ENCODE measurements around the gene PHOX2A.
A peak's percentile ranks its signal among the peaks of the same experiment; 100 is the strongest.

Gene PHOX2A

DNA sequence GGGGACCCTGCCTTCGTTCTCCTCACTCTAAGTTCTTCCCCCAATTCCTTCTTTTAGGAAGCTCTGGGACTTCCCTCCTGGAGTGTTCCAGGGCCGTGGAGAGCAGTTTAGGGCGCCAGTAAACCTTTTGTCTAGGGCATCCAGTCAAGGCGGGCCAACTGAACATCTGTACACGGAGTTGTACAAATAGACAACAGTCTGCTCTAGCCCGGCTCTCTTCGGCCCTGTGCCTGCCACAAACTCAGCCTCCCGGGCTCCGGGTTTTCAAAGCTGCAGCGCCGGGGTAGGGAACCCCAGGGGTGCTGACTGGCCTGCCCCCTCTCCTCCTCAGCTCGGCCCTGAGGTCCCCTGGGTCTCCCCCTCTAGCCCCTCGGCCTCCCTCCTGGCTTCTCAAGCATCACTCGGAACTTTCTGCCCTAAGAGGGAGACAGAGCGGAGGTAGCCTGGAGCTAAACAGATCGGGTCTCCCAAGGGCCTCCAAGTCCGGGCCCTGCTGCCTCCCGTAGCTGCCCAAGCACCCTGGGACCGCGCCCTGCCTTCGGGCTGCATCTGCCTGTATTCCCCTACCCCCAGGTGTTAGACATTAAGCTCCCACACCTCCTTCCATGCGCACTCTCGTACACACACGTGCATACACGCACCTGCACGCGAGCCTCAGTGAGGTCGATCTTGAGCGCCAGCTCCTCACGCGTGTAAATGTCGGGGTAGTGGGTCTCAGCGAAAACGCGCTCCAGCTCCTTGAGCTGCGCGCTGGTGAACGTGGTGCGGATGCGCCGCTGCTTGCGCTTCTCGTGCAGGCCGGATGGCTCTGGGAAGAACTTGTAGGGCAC lies 3.3 kb downstream of the PHOX2A start:
- H3K27me3 Mint-ChIP-seq: peaks cover 48% of the 10 kb centered on the region
- H3K27ac Mint-ChIP-seq: peak overlapping the region; percentile 81
- peak overlapping the region; percentile 69 for H3K4me3 Mint-ChIP-seq
- peaks cover 30% of the 10 kb centered on the region for H3K4me1 Mint-ChIP-seq (ENCODE audit: low read depth)
- no peaks in the 10 kb centered on the region for H3K36me3 Mint-ChIP-seq (ENCODE audit: low read depth)
- H3K9me3 Mint-ChIP-seq: no peaks in the 10 kb centered on the region

DNA sequence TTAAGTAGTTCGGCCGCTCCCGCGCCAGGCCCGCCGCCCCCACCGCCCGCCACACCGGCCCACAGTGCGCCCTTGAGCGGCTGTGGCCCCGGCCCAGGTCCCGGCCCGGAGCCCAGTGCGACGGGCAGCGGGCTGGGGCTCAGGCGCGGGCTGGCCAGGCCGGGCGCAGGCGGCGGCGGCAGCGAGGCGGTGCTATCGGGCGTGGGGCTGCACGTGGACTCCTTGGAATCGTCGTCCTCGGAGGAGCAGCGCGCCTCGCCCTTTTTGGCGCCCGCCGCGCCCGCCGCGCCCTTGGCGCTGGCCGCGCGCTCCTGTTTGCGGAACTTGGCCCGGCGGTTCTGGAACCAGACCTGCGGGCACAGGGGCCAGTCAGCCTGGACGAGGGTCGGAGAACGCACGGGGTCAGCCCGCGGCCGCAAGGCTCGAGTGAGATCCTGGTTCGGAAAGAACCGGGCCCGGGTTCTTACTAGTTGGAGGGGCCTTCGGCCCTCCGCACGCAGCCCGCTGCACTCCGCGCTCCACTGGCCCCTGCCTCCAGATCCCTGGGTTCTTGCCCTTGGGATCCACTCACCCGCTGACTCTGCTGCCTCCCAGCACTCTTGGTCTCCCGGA lies 4.0 kb downstream of the PHOX2A start:
- H3K4me3 Mint-ChIP-seq: peak overlapping the region; percentile 69
- no peaks in the 10 kb centered on the region for H3K9me3 Mint-ChIP-seq
- no peak overlapping the region for H3K27ac Mint-ChIP-seq
- H3K4me1 Mint-ChIP-seq (ENCODE audit: low read depth): peaks cover 30% of the 10 kb centered on the region
- no peaks in the 10 kb centered on the region for H3K36me3 Mint-ChIP-seq (ENCODE audit: low read depth)
- H3K27me3 Mint-ChIP-seq: peaks cover 48% of the 10 kb centered on the region

DNA sequence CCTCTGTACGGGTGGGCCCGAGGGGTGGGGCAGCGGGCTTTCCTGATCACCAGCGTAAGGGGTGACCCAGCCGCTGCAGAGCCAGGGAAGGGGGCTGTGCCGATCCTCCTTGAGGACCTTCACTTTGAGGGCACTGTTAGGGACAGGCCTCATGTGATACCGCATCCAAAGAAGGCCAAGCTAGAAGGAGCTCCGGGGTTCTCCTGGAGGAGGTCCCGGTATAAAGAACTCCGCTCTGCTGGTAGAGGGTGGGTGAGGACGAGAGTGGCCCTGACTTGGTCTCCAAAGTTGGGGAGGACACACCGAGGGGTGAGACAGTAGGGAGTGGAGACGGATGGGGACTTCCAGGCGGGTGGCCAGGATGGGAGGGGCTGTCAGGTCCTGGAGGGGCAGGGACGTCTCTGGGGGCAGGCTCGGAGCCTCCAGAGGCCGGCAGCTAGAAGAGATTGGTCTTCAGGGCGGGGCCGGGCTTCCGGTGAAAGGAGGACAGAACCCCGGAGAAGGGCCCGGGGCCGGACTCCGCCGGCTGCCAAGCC lies 4.6 kb downstream of the PHOX2A start:
- no peaks in the 10 kb centered on the region for H3K9me3 Mint-ChIP-seq
- peaks cover 27% of the 10 kb centered on the region for H3K4me1 Mint-ChIP-seq (ENCODE audit: low read depth)
- peak overlapping the region; percentile 48 for H3K4me3 Mint-ChIP-seq
- H3K36me3 Mint-ChIP-seq (ENCODE audit: low read depth): peaks cover 2% of the 10 kb centered on the region
- H3K27me3 Mint-ChIP-seq: peaks cover 42% of the 10 kb centered on the region
- H3K27ac Mint-ChIP-seq: no peak overlapping the region

DNA sequence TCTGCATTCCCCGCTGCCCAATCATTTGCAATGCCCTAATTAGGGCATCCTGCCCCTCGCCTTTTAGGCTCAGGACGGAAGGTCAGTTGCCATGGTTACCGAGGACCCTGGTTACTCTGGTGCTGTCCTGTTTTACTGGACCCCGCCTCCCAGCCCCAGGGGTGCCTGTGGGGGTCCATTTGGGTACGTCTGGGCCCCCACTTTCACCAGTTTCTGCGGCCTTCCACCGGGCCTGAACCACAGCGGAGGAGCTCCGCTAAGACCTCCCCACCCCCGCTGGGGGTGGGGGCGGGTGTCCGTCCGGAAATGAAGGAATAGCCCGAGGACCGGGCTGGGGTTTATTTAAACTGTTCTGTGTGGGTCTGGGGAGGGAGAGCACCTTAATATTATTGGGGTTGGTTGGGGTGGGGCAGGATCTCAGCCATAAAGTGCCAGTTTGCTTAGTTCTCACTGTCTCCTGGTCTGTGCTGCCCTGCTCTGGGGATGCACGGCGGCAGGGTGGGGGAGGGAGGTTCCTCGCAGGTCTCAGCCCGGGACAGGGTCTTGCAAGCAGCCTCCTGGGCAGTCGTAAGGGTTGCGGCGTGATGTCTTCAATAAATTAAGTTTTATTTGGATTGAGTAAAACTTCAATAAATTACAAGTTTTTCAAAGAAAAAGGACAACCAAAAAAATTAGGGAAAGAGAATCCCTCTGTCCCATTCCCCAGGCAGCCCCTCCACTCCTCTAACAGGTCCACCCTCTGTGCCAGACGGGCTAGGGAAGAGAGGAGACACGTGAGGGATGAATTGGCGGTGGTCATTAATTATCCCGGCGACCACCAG lies 5.3 kb downstream of the PHOX2A start:
- Mint-ChIP-seq H3K4me1 (ENCODE audit: low read depth) (peaks cover 31% of the 10 kb centered on the region), H3K4me3 (no peak overlapping the region), H3K9me3 (no peaks in the 10 kb centered on the region), H3K36me3 (ENCODE audit: low read depth) (peaks cover 6% of the 10 kb centered on the region), H3K27me3 (peaks cover 41% of the 10 kb centered on the region), H3K27ac (no peak overlapping the region)

DNA sequence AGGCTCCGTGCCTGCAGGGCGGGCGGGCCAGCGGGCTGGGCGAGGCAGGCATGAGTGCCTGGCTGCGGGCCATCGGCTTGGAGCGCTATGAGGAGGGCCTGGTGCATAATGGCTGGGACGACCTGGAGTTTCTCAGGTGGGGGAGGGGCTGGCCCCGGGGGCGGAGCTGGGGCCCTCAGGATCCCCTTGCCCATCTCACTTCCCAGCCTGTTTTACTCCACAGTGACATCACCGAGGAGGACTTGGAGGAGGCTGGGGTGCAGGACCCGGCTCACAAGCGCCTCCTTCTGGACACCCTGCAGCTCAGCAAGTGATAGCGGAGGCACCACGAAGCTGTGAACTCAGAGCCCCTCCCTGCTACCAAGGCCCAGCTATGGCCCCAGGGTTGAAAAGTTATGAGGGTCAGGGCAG lies 5.9 kb downstream of the PHOX2A start:
- Mint-ChIP-seq H3K4me3 (no peak overlapping the region), H3K9me3 (no peaks in the 10 kb centered on the region), H3K36me3 (ENCODE audit: low read depth) (peaks cover 10% of the 10 kb centered on the region), H3K4me1 (ENCODE audit: low read depth) (peaks cover 26% of the 10 kb centered on the region), H3K27ac (no peak overlapping the region), H3K27me3 (peaks cover 36% of the 10 kb centered on the region)

DNA sequence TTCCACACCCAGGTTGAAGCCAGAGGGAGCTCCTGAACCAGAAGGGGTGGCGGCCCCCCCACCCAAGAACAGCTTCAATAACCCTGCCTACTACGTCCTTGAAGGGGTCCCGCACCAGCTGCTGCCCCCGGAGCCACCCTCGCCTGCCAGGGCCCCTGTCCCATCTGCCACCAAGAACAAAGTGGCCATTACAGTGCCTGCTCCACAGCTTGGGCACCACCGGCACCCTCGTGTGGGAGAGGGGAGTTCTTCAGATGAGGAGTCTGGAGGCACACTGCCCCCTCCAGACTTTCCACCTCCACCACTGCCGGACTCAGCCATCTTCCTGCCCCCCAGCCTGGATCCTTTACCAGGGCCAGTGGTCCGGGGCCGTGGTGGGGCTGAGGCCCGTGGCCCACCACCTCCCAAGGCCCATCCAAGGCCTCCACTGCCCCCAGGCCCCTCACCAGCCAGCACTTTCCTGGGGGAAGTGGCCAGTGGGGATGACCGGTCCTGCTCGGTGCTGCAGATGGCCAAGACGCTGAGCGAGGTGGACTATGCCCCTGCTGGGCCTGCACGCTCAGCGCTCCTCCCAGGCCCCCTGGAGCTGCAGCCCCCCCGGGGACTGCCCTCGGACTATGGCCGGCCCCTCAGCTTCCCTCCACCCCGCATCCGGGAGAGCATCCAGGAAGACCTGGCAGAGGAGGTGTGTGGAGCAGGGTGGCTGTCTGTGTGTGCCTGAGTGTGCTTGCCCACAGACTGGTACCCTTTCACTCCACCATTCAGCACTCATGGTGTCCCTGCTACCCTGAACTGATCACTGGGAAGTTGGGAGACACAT lies 6.7 kb downstream of the PHOX2A start:
- Mint-ChIP-seq H3K36me3 (ENCODE audit: low read depth) (peaks cover 16% of the 10 kb centered on the region), H3K4me3 (no peak overlapping the region), H3K27me3 (peaks cover 28% of the 10 kb centered on the region), H3K4me1 (ENCODE audit: low read depth) (peaks cover 24% of the 10 kb centered on the region), H3K27ac (no peak overlapping the region), H3K9me3 (no peaks in the 10 kb centered on the region)

DNA sequence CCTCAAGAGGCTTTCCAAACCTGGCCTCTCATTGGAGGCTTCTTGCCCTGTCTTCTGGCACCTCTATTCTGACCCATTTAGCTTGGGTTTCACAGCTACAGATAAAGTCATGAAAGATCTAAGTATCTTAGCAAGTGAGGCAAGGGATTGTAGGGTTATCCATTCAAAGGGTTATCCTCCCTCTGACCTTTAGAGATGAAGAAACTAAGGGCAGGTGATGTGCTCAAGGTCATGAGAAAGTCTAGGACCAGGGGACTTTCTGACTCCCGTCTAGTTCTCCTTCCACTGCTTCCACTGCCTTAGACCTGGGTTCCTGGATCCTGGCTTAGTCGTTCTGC lies 7.2 kb downstream of the PHOX2A start:
- no peaks in the 10 kb centered on the region for H3K9me3 Mint-ChIP-seq
- H3K27ac Mint-ChIP-seq: no peak overlapping the region
- peaks cover 18% of the 10 kb centered on the region for H3K36me3 Mint-ChIP-seq (ENCODE audit: low read depth)
- peaks cover 23% of the 10 kb centered on the region for H3K27me3 Mint-ChIP-seq
- peaks cover 24% of the 10 kb centered on the region for H3K4me1 Mint-ChIP-seq (ENCODE audit: low read depth)
- no peak overlapping the region for H3K4me3 Mint-ChIP-seq

DNA sequence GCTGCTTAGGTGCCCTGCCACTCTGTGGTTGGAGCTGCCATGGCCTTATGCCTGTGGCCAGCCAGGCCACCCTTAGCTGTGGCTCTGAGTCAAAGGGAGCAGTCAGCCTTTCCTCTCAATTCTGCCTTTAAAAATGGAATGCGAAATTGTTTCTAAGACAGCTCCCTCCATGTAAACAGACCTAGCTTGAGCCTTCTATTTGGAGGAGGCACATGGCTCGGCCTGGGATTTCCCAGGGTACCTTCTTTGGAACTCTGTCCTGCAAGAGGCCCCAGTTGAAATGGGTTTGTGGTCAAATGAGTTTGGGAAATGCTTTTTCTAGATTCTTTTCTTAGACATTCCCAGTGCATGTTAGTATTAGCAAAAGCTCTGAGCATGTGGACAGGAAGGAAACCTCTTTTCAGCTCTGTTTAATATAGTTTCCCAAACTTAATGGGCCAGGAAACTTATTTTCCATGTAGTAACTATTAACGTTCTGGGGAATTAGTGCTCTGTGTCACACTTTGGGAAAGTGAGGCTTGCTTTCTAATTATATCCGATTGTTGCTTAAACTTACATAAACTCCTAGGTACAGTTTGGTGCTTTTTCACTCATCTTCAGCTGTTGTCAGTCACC lies 7.8 kb downstream of the PHOX2A start:
- Mint-ChIP-seq H3K9me3 (no peaks in the 10 kb centered on the region), H3K27ac (no peak overlapping the region), H3K36me3 (ENCODE audit: low read depth) (peaks cover 23% of the 10 kb centered on the region), H3K4me3 (no peak overlapping the region), H3K4me1 (ENCODE audit: low read depth) (peaks cover 24% of the 10 kb centered on the region), H3K27me3 (peaks cover 19% of the 10 kb centered on the region)

DNA sequence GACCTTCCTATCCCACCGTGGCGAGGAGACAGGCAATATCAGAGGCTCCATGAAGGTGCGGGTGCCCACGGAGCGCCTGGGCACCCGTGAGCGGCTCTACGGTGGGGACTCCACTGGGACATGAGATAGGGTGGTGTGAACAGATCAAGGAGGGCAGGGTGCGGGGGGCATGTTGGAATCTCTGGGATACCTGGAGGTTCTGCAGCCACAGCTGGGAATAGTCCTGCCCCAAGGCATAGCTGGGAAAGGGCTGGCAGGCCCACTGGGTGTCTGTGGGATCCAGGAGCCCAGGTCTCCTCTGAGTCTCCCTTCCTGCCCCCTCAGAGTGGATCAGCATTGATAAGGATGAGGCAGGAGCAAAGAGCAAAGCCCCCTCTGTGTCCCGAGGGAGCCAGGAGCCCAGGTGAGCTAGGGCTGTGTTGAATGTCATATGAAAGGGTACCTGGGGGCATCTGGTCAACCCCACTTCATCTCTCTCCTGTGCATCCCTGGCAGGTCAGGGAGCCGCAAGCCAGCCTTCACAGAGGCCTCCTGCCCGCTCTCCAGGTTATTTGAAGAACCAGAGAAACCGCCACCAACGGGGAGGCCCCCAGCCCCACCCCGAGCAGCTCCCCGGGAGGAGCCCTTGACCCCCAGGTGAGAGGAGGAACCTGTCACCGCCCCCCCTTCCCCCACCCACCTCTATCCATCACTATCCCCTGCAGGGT lies 8.5 kb downstream of the PHOX2A start:
- Mint-ChIP-seq H3K9me3 (no peaks in the 10 kb centered on the region), H3K4me1 (ENCODE audit: low read depth) (peaks cover 19% of the 10 kb centered on the region), H3K4me3 (no peak overlapping the region), H3K27me3 (peaks cover 12% of the 10 kb centered on the region), H3K36me3 (ENCODE audit: low read depth) (peaks cover 24% of the 10 kb centered on the region), H3K27ac (no peak overlapping the region)

DNA sequence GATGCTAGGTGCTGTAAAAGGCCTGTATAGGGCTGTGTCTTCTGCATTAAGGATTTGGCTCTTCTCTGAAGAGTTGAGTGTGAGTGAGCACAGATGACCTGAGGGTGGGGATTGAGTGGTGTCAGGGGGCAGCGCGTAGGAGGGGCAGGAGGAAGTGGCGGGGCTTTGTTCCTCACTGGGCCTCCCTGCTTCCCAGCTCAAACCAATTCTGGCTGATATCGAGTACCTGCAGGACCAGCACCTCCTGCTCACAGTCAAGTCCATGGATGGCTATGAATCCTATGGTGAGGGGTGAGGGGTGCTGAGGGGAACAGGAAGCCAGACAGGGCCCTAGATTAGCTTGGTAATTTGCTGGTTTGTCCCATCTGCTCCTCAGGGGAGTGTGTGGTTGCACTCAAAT lies 9.1 kb downstream of the PHOX2A start:
- Mint-ChIP-seq H3K4me1 (ENCODE audit: low read depth) (peaks cover 14% of the 10 kb centered on the region), H3K4me3 (no peak overlapping the region), H3K36me3 (ENCODE audit: low read depth) (peaks cover 24% of the 10 kb centered on the region), H3K9me3 (no peaks in the 10 kb centered on the region), H3K27ac (no peak overlapping the region), H3K27me3 (peaks cover 9% of the 10 kb centered on the region)

DNA sequence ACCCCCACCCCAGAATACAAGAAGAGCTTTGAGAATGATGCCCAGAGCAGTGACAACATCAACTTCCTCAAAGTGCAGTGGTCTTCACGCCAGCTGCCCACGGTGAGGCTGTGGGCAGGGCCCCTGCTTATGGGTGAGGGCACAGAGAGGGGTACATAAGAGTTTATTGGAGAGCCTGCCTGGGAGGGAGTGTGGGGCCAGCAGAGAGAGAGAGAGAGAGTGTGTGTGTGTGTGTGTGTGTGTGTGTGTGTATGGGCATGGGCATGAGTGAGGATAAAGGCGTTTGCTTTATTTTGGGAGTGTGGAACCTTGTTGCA lies 9.5 kb downstream of the PHOX2A start:
- H3K4me1 Mint-ChIP-seq (ENCODE audit: low read depth): peaks cover 13% of the 10 kb centered on the region
- H3K27ac Mint-ChIP-seq: no peak overlapping the region
- H3K4me3 Mint-ChIP-seq: no peak overlapping the region
- H3K9me3 Mint-ChIP-seq: no peaks in the 10 kb centered on the region
- peaks cover 8% of the 10 kb centered on the region for H3K27me3 Mint-ChIP-seq
- H3K36me3 Mint-ChIP-seq (ENCODE audit: low read depth): peaks cover 24% of the 10 kb centered on the region

DNA sequence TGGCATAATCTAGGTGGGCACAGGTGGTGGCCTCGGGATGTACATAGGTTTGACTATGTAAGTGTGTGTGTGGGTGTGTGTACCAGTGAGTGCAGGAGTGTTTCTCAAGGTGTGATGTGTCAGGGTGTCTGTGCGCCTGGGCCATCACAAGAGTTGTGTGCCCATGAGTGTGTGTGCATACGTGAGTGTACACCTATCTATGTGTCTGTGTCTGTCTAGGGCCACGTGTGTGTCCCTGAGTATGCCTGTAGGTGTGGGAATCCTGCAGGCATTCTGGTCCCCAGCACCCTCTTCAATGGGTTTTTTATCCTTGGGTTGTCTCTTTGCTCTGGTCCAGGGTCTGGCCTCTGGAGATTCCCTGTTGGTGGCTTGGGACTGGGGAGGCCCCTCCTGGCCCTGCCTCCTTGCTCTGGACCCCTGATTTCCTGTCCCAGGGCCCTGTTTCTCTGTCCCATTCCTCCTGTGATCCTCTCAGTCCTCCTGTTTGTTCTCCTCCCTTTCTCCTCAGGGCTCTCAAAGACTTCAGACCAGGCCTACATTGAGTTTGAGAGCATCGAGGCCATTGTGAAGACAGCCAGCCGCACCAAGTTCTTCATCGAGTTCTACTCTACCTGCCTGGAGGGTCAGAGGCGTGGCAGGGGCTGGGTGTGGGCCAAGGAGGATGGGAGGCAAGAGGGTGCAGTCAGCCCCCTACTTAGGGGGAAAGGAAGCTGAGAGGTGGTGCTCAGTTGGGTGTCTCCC lies 10.0 kb downstream of the PHOX2A start:
- Mint-ChIP-seq H3K27ac (no peak overlapping the region), H3K4me1 (ENCODE audit: low read depth) (peaks cover 8% of the 10 kb centered on the region), H3K4me3 (no peak overlapping the region), H3K36me3 (ENCODE audit: low read depth) (peaks cover 29% of the 10 kb centered on the region), H3K9me3 (no peaks in the 10 kb centered on the region), H3K27me3 (peaks cover 3% of the 10 kb centered on the region)

DNA sequence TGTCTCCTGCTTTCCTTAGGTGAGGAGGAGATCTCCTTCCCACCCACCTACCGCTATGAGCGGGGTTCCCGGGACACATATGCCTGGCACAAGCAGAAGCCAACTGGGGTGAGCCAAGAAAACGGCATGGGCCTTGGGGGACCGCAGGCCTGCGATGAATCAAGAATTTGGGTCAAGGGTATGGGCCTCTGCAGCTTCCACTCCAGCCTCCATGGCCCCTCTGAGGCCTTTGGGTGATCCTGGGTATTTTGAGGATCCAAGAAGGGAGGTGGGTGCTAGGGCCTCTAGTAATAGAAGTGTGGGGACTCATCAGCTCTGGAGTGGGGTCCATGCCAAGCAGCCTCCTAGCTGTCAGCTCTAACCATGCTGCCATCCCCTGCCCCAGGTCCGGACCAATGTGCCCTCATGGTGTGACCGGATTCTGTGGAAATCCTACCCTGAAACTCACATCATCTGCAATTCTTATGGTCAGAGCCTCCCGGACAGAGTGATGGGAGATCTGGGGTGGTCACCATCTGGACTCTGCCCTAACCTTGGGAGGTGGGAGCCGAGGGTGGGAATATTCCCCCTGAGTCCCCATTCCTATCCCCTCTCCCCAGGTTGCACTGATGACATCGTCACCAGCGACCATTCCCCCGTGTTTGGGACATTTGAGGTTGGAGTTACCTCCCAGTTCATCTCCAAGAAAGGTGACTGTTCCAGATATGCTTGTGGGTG lies 10.8 kb downstream of the PHOX2A start:
- Mint-ChIP-seq H3K36me3 (ENCODE audit: low read depth) (peaks cover 33% of the 10 kb centered on the region), H3K27me3 (no peaks in the 10 kb centered on the region), H3K27ac (no peak overlapping the region), H3K4me1 (ENCODE audit: low read depth) (peaks cover 6% of the 10 kb centered on the region), H3K4me3 (no peak overlapping the region), H3K9me3 (no peaks in the 10 kb centered on the region)

Measured in stimulated activated naive CD8-positive, alpha-beta T cell treated with anti-CD3 and anti-CD28 coated beads, Interleukin-15, Interleukin-2, amounts not matched to agents 100 ng/mL and 50 ng/mL, for 24 hours (primary cell).